ENCODE data around the gene HBM. TPM values are rescaled to one million over a fixed set of nuclear protein-coding genes. Genes with fewer than 3 reads are reported as not detected.

The HBM gene
- total RNA-seq, 1 donor from 2014 or later, result not detected

GRCh38 chr16:142405-142967, 23.3 kb upstream of the HBM start:
- H3K27me3 ChIP-seq (ENCODE audit: control insufficient read depth, insufficient read depth, low read length), result no peaks in the 10 kb centered on the region
- H3K4me3 ChIP-seq (ENCODE audit: low read depth, low read length), result no peak overlapping the region
- no peaks in the 10 kb centered on the region for H3K36me3 ChIP-seq (ENCODE audit: control insufficient read depth, insufficient read depth, low read length)
- DNase-seq (ENCODE audit: low read depth) (no peak), FAIRE-seq (no peak)
- TF ChIP-seq CTCF (IDR thresholded peaks at IDR 0.05; ENCODE audit: insufficient read depth, low read length, severe bottlenecking), result no peak

GRCh38 chr16:143047-143446, 22.7 kb upstream of the HBM start:
- DNase-seq (ENCODE audit: low read depth) (no peak), FAIRE-seq (no peak)
- no peaks in the 10 kb centered on the region for H3K27me3 ChIP-seq (ENCODE audit: control insufficient read depth, insufficient read depth, low read length)
- no peaks in the 10 kb centered on the region for H3K36me3 ChIP-seq (ENCODE audit: control insufficient read depth, insufficient read depth, low read length)
- TF ChIP-seq CTCF (IDR thresholded peaks at IDR 0.05; ENCODE audit: insufficient read depth, low read length, severe bottlenecking), result no peak
- H3K4me3 ChIP-seq (ENCODE audit: low read depth, low read length), result no peak overlapping the region

GRCh38 chr16:143456-143855, 22.3 kb upstream of the HBM start:
- H3K4me3 ChIP-seq (ENCODE audit: low read depth, low read length), result no peak overlapping the region
- no peak for TF ChIP-seq CTCF (IDR thresholded peaks at IDR 0.05; ENCODE audit: insufficient read depth, low read length, severe bottlenecking)
- DNase-seq (ENCODE audit: low read depth) (peak; percentile 36), FAIRE-seq (no peak)
- H3K36me3 ChIP-seq (ENCODE audit: control insufficient read depth, insufficient read depth, low read length), result no peaks in the 10 kb centered on the region
- no peaks in the 10 kb centered on the region for H3K27me3 ChIP-seq (ENCODE audit: control insufficient read depth, insufficient read depth, low read length)

- DNase-seq (ENCODE audit: low read depth) (no peak), FAIRE-seq (no peak)
- no peak overlapping the region for H3K4me3 ChIP-seq (ENCODE audit: low read depth, low read length)
- peaks cover 4% of the 10 kb centered on the region for H3K27me3 ChIP-seq (ENCODE audit: control insufficient read depth, insufficient read depth, low read length)
- TF ChIP-seq CTCF (IDR thresholded peaks at IDR 0.05; ENCODE audit: insufficient read depth, low read length, severe bottlenecking), result no peak
- H3K36me3 ChIP-seq (ENCODE audit: control insufficient read depth, insufficient read depth, low read length), result no peaks in the 10 kb centered on the region
Observed at GRCh38 chr16:144797-145252, 21.0 kb upstream of the HBM start.

- FAIRE-seq (no peak), DNase-seq (ENCODE audit: low read depth) (no peak)
- no peak for TF ChIP-seq CTCF (IDR thresholded peaks at IDR 0.05; ENCODE audit: insufficient read depth, low read length, severe bottlenecking)
- Histone ChIP-seq H3K4me3 (ENCODE audit: low read depth, low read length) (no peak overlapping the region), H3K27me3 (ENCODE audit: control insufficient read depth, insufficient read depth, low read length) (peaks cover 4% of the 10 kb centered on the region), H3K36me3 (ENCODE audit: control insufficient read depth, insufficient read depth, low read length) (no peaks in the 10 kb centered on the region)
Observed at GRCh38 chr16:146646-147045, 19.1 kb upstream of the HBM start.

- no peak for FAIRE-seq
- Histone ChIP-seq H3K27me3 (ENCODE audit: control insufficient read depth, insufficient read depth, low read length) (peaks cover 4% of the 10 kb centered on the region), H3K4me3 (ENCODE audit: low read depth, low read length) (no peak overlapping the region), H3K36me3 (ENCODE audit: control insufficient read depth, insufficient read depth, low read length) (no peaks in the 10 kb centered on the region)
- TF ChIP-seq CTCF (IDR thresholded peaks at IDR 0.05; ENCODE audit: insufficient read depth, low read length, severe bottlenecking), result no peak
- no peak for DNase-seq (ENCODE audit: low read depth)
Observed at GRCh38 chr16:149024-149660, 16.6 kb upstream of the HBM start.

Data from bronchial epithelial cell (primary cell).